Activated T-helper 1 cell treated with anti-CD3 and anti-CD28 coated beads, Interleukin-12 subunit alpha, Interleukin-12 subunit beta, Interleukin-2, Interleukin-4 antibody, amounts not matched to agents 30 ng/mL and 10 ng/mL and 1 ng/mL, durations not matched to agents 14 hours and 24 hours and 36 hours (primary cell): ENCODE data around the gene SHISAL2A. TPM values are rescaled to one million over a fixed set of nuclear protein-coding genes. Genes with fewer than 3 reads are reported as not detected.
"Not testable (repeated sequence)": the region's sequence is repeated elsewhere in the genome, so short reads cannot be mapped to it uniquely, and the experiment has no call there.

ENCODE experiments used
- DNase-seq: peaks from one replicate; pipeline ENCODE4 v3.0.0; 2021; ENCODE audit warnings: low spot score
- H3K27ac Mint-ChIP-seq: one replicate; pipeline ENCODE4 v1.8.0; 2021; ENCODE audit warnings: mild to moderate bottlenecking, mixed read lengths
- H3K27me3 Mint-ChIP-seq: one replicate; pipeline ENCODE4 v1.8.0; 2022; ENCODE audit warnings: mild to moderate bottlenecking, moderate library complexity, mixed read lengths; ENCODE audit not compliant: insufficient read depth
- H3K36me3 Mint-ChIP-seq: one replicate; pipeline ENCODE4 v1.8.0; 2021; ENCODE audit warnings: low read depth, mixed read lengths
- H3K4me1 Mint-ChIP-seq: one replicate; pipeline ENCODE4 v1.8.0; 2021; ENCODE audit warnings: low read depth, mixed read lengths
- H3K4me3 Mint-ChIP-seq: one replicate; pipeline ENCODE4 v1.8.0; 2021; ENCODE audit warnings: mild to moderate bottlenecking, moderate library complexity, mixed read lengths
- H3K9me3 Mint-ChIP-seq: one replicate; pipeline ENCODE4 v1.8.0; 2021; ENCODE audit warnings: mixed read lengths
- intact Hi-C: fragments of 100-400 bp; cut with micrococcal nuclease; formaldehyde crosslinking; loops from one replicate; pipeline ENCODE4 v1.15.1; 2024
- total RNA-seq: library from RNA; stranded (reverse); gene quantifications from 2 replicates; pipeline ENCODE4 v1.2.3, GENCODE V29; 2022

Gene SHISAL2A
- total RNA-seq, 1 donor from 2014 or later, result 5.7 TPM

DNA sequence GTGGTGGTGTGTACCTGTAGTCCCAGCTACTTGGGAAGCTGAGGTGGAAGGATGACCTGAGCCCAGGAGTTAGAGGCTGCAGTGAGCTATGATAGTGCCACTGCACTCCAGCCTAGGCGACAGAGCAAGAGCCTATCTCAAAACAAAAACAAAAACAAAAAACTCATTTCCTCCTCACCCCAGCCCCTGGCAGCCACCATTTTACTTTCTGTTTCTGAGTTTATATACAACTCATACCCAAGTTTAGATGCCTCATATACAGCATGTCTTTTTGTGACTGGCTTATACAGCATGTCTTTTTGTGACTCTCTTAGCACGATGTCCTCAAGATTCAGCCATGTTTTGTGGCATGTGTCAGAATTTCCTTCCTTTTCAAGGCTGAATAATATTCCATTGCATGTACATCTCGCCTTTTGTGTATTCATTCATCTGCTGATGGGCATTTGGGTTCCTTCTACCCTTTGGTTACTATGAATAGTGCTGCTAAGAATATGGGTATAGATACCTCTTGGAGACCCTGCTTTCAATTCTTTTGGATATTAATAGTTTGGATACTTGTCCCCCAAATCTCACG is 50.5 kb downstream of the SHISAL2A start:
- Mint-ChIP-seq H3K4me1 (peaks cover 26% of the 10 kb centered on the region), H3K36me3 (peaks cover 18% of the 10 kb centered on the region), H3K4me3 (no peak overlapping the region), H3K27me3 (no peaks in the 10 kb centered on the region), H3K27ac (no peak overlapping the region), H3K9me3 (peaks cover 7% of the 10 kb centered on the region)
- DNase-seq, result no peak
- intact Hi-C loops, result loop anchor here (10.0 kb wide), 1 partner anchor 169 kb away; no protein-coding TSS in a partner anchor

- Mint-ChIP-seq H3K9me3 (peaks cover 7% of the 10 kb centered on the region), H3K27ac (no peak overlapping the region), H3K4me3 (no peak overlapping the region), H3K27me3 (no peaks in the 10 kb centered on the region), H3K4me1 (peaks cover 26% of the 10 kb centered on the region), H3K36me3 (peaks cover 22% of the 10 kb centered on the region)
- DNase-seq, result no peak
- intact Hi-C loops, result loop anchor here (10.0 kb wide), 1 partner anchor 170 kb away; no protein-coding TSS in a partner anchor
Measured at GRCh38 chr1:52684545-52684944, 51.6 kb downstream of the SHISAL2A start.

GRCh38 chr1:52686261-52686751 is 53.3 kb downstream of the SHISAL2A start:
- peak; percentile 73 for DNase-seq
- H3K27ac Mint-ChIP-seq, result peak overlapping the region; percentile 49
- H3K27me3 Mint-ChIP-seq, H3K9me3 Mint-ChIP-seq, H3K4me3 Mint-ChIP-seq: not testable (repeated sequence)
- intact Hi-C loops, result loop anchor here (1.0 to 10.0 kb wide), 9 partner anchors 27 to 559 kb away; partner anchors contain the start of genes CC2D1B, GPX7, ORC1 and PRPF38A
- peaks cover 26% of the 10 kb centered on the region for H3K4me1 Mint-ChIP-seq
- peaks cover 22% of the 10 kb centered on the region for H3K36me3 Mint-ChIP-seq

DNA sequence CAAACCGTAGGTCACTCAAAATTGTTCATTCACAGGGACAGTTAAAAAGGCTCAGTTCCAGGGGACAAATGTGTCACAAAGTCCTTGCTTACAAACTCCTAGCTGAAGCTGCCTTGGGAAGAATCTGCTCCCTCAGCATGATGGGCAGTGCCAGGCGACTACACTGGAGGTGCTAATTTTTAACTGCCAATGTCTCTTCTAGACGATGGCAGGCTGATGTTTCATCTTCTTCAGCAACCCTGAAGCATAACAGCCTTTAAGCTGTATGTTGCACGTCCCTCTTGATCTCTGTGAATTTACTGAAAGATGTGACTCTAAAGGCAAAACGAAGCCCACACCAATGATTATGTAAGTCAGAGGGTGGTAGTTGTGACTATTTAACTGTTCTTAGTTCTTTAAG is 53.9 kb downstream of the SHISAL2A start:
- Mint-ChIP-seq H3K36me3 (peaks cover 24% of the 10 kb centered on the region), H3K4me3 (no peak overlapping the region), H3K27ac (no peak overlapping the region), H3K27me3 (no peaks in the 10 kb centered on the region), H3K9me3 (peaks cover 7% of the 10 kb centered on the region), H3K4me1 (peaks cover 28% of the 10 kb centered on the region)
- intact Hi-C loops, result loop anchor here (1.0 to 10.0 kb wide), 9 partner anchors 28 to 560 kb away; partner anchors contain the start of genes CC2D1B, GPX7, ORC1 and PRPF38A
- no peak for DNase-seq

DNA sequence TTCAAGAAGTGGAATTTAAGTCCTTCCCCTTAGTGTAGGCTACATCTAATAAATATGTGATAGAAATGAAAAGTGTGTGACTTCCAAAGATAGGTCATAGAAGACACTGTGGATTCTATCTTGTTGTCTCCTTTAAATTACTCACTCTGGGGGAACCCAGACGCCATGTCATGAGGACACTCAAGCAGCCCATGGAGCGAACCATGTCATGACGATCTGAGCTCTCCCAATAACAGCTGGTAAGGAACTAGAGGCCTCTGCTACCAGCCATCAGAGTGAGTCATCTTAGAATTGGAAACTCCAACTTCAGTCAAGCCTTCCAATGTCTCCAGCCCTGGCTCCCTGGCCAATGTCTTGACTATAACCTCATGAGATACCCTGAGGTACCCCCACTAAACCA is 58.9 kb downstream of the SHISAL2A start:
- H3K4me1 Mint-ChIP-seq, result peaks cover 21% of the 10 kb centered on the region
- DNase-seq, result no peak
- intact Hi-C loops, result no loop called here
- H3K9me3 Mint-ChIP-seq, result no peaks in the 10 kb centered on the region
- no peak overlapping the region for H3K4me3 Mint-ChIP-seq
- H3K27me3 Mint-ChIP-seq, result no peaks in the 10 kb centered on the region
- H3K36me3 Mint-ChIP-seq, result peaks cover 30% of the 10 kb centered on the region
- H3K27ac Mint-ChIP-seq, result no peak overlapping the region

DNA sequence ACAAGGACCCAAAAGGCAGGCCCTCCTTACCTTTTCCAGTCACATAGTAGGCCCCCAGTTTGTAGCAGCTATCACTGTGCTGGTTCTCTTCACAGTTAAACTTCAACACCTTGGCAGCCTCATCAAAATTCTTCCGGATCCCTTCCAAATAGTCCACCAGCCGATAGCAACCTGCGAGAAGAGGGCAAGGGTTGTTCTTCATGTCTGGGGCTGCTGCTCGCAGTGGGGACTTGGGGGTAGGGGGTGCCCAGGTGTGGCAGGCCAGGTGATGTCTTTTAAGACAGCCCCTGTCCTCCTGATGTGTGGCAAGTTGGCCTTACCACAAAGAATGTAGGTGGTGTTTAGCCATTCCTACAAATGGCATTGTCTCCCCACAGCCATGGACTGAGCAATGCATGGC is 59.7 kb downstream of the SHISAL2A start:
- H3K27ac Mint-ChIP-seq, result no peak overlapping the region
- H3K4me3 Mint-ChIP-seq, result no peak overlapping the region
- H3K36me3 Mint-ChIP-seq, result peaks cover 27% of the 10 kb centered on the region
- H3K9me3 Mint-ChIP-seq, result no peaks in the 10 kb centered on the region
- H3K4me1 Mint-ChIP-seq, result peaks cover 22% of the 10 kb centered on the region
- intact Hi-C loops, result no loop called here
- no peak for DNase-seq
- H3K27me3 Mint-ChIP-seq, result no peaks in the 10 kb centered on the region

DNA sequence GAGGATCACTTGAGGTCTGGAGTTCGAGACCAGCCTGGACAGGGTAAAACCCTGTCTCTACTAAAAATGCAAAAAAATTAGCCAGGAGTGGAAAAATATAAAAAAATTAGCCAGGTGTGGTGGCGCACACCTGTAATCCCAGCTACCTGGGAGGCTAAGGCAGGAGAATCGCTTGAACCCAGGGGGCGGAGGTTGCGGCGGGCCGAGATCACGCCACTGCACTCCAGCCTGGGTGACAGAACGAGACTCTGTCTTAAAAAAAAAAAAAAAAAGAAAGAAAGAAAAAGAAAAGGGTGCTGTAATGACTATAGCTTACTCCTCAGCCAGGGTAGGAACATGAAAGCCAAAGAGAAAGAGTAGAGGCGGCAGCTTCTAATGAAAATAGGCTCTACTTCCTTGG is 60.4 kb downstream of the SHISAL2A start:
- H3K9me3 Mint-ChIP-seq, intact Hi-C loops, DNase-seq, H3K27ac Mint-ChIP-seq, H3K4me3 Mint-ChIP-seq, H3K27me3 Mint-ChIP-seq: not testable (repeated sequence)
- H3K4me1 Mint-ChIP-seq, result peaks cover 25% of the 10 kb centered on the region
- H3K36me3 Mint-ChIP-seq, result peaks cover 26% of the 10 kb centered on the region

DNA sequence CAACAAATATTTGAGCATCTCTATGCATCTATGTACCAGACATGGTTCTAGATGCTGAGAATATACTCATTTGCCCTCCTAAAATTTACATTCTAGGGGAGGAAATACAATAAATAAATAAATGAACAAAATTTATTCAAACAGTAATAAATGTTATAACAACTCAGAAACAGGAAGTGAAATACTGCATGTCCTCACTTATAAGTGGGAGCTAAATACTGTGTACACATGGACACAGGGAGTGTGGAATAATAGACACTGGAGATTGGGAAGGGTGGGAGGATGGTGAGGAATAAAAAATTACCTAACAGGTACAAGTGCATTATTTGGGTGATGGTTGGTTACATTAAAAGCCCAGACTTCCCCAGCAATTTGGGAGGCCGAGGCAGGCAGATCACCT is 60.9 kb downstream of the SHISAL2A start:
- H3K27me3 Mint-ChIP-seq, result no peaks in the 10 kb centered on the region
- intact Hi-C loops, result no loop called here
- peaks cover 30% of the 10 kb centered on the region for H3K4me1 Mint-ChIP-seq
- H3K36me3 Mint-ChIP-seq, result peaks cover 26% of the 10 kb centered on the region
- DNase-seq, result no peak
- H3K9me3 Mint-ChIP-seq, result no peaks in the 10 kb centered on the region
- H3K4me3 Mint-ChIP-seq, result no peak overlapping the region
- H3K27ac Mint-ChIP-seq, result no peak overlapping the region

DNA sequence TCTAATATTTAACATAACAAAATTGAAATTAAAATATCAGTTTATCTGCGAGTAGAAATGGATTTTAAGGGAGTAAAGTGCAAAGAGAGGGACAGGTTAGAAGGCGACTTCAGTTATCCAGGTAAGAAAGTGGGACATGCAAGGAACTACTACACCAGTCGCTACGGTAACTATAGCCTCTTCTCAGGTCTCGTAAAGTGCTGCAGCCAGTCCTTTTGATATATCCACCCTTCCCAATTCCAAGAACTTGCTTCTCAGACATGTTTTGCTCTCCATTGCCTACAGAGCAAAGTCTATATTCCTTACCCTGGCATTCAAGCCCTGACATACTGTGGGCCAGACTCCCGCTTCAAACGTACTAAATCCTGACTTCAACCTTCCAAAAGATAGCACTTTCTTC is 62.7 kb downstream of the SHISAL2A start:
- H3K36me3 Mint-ChIP-seq, result peaks cover 24% of the 10 kb centered on the region
- peaks cover 32% of the 10 kb centered on the region for H3K4me1 Mint-ChIP-seq
- intact Hi-C loops, result no loop called here
- no peak for DNase-seq
- H3K27me3 Mint-ChIP-seq, result no peaks in the 10 kb centered on the region
- no peak overlapping the region for H3K27ac Mint-ChIP-seq
- no peaks in the 10 kb centered on the region for H3K9me3 Mint-ChIP-seq
- peak overlapping the region; percentile 8 for H3K4me3 Mint-ChIP-seq

DNA sequence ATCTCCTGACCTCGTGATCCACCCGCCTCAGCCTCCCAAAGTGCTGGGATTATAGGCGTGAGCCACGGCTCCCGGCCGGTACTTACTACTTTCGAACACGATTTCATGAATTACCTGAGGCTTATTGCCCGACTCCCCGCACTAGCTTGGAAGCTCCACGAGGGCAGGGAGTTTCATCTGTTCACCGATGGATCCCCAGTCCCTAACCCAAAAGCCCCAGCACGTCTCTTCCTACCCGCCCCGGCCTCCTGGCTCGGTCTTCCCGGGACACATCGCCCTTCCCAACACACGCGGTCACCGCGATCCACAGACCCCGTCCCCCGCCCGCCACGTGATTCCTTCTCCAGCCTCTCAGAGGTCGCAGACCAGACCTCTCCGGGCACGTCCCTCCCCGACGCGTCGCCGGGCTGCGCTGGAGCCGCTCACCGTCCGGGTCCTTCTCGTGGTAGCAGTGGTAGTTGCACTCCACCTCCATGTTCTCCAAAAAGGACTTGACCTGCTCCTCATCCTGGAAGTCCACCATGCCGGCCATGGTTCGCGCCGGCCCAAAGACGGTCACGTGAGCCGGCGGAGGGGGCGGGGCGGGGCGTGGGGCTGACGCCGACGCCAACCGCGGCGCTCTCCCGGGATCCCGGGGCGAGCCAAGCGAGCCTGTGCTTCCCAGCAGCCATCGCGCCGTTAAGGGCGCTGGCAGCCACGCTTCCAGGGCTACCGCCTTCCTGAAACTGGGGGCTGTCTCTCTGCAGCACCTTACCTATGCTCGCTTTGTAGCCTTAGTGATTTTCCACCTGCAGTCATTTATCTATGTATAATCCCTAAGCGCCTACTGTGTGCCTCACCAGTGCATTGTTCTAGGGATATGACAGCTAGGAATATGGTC is 65.1 kb downstream of the SHISAL2A start, which contains the start of gene COA7:
TSS of gene COA7 (minus strand) at position 553 of the 880 bp plus-strand sequence. CDS start at position 532, 21 bp downstream.
- intact Hi-C loops, result loop anchor here (1.0 kb wide), 3 partner anchors 28 to 332 kb away; partner anchors contain the start of genes CC2D1B, ORC1, PRPF38A and ZYG11B

GRCh38 chr1:52702886-52703787 is 70.2 kb downstream of the SHISAL2A start:
- peaks cover 5% of the 10 kb centered on the region for H3K36me3 Mint-ChIP-seq
- H3K27ac Mint-ChIP-seq, result peak overlapping the region; percentile 88
- H3K27me3 Mint-ChIP-seq, result peaks cover 4% of the 10 kb centered on the region
- intact Hi-C loops, result loop anchor here (1.0 to 5.0 kb wide), 12 partner anchors 23 to 1349 kb away; partner anchors contain the start of genes BTF3L4, CPT2, ECHDC2 and KTI12
- peaks cover 32% of the 10 kb centered on the region for H3K4me1 Mint-ChIP-seq
- DNase-seq, result peak; percentile 80
- H3K4me3 Mint-ChIP-seq, result peak overlapping the region; percentile 82
- H3K9me3 Mint-ChIP-seq, result no peaks in the 10 kb centered on the region

More for the DNA sequence above, 65.1 kb downstream of the SHISAL2A start, which contains the start of gene COA7:
- Mint-ChIP-seq H3K36me3 (peaks cover 10% of the 10 kb centered on the region), H3K4me3 (peak within 1 kb of the TSS; percentile 95), H3K4me1 (peaks cover 41% of the 10 kb centered on the region), H3K9me3 (no peaks in the 10 kb centered on the region), H3K27ac (peak within 1 kb of the TSS; percentile 89), H3K27me3 (peaks cover 4% of the 10 kb centered on the region)
- peak; percentile 62 for DNase-seq

DNA sequence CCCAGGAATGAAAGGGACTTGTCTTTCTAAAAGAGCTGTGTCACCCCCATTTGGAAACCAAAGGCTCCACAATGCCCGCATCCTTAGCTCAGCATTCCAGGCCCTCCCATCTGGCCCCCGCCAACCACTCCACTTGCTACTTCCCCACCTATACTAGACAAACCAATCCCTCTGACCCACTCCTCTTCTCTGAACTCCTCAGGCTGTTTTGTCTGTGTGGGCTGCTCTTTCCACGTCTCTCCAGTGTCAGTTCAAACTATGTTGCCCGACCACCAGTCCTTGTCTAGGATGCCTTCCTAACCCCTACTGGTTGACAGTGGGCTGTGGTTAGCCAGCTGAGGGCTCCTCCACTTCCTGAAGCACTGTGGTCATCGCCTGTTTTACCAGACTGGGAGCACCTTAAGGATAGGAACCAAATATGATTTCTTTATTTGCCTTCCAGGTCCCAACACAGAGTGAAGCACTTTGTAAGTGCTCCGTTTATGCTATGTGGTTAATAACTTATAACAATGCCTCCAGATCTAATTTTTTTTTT is 73.2 kb downstream of the SHISAL2A start:
- intact Hi-C loops, result no loop called here
- peaks cover 5% of the 10 kb centered on the region for H3K27me3 Mint-ChIP-seq
- peaks cover 2% of the 10 kb centered on the region for H3K36me3 Mint-ChIP-seq
- no peak for DNase-seq
- peaks cover 18% of the 10 kb centered on the region for H3K4me1 Mint-ChIP-seq
- no peak overlapping the region for H3K27ac Mint-ChIP-seq
- no peaks in the 10 kb centered on the region for H3K9me3 Mint-ChIP-seq
- H3K4me3 Mint-ChIP-seq, result no peak overlapping the region
